Lower leg skin (tissue), 3 donors: ENCODE results near the gene ACOT11.

Experiments used
- CTCF ChIP-seq, 3 donors: fragments of 450-650 bp; IDR thresholded peaks; one replicate each; pipeline ENCODE4 v1.5.1; 2016; ENCODE audit warnings: antibody characterized with exemption in 3 of 3, mild to moderate bottlenecking in 3 of 3, moderate library complexity in 2 of 3
- POLR2A ChIP-seq, 2 donors: fragments of 450-650 bp; IDR thresholded peaks; one replicate each; pipeline ENCODE4 v1.6.1; 2016 to 2017; ENCODE audit warnings: antibody characterized with exemption in 2 of 2, mild to moderate bottlenecking in 1 of 2, moderate library complexity in 1 of 2

GRCh38 chr1:54549181-54549924 lies 1.3 kb downstream of the ACOT11 start:
- TF ChIP-seq CTCF (IDR thresholded peaks at IDR 0.05): no peak
- TF ChIP-seq POLR2A (IDR thresholded peaks at IDR 0.05): no peak
